B cell (primary cell): Measurements from ENCODE around the gene PROB1. TPM values are rescaled to one million over a fixed set of nuclear protein-coding genes. Genes with fewer than 3 reads are reported as not detected.

Source experiments
- ATAC-seq: fragments of 200-7000 bp; cut with Tn5 transposase; one replicate; pipeline ENCODE4 v1.10.0; 2021; ENCODE audit warnings: low read depth, mild to moderate bottlenecking, moderate number of reproducible peaks, moderate library complexity
- CTCF ChIA-PET: fragments of 350-600 bp; sonication (Branson Sonifier 250); formaldehyde crosslinking; loops from one replicate; lab custom pipeline; 2021; ENCODE audit warnings: antibody characterized with exemption, inconsistent platforms; lab: Charles Lee
- POLR2A ChIA-PET: fragments of 350-600 bp; sonication (Branson Sonifier 250); formaldehyde crosslinking; loops from one replicate; lab custom pipeline; 2021; ENCODE audit warnings: antibody characterized with exemption; lab: Charles Lee
- DNase-seq: peaks from one replicate; pipeline ENCODE4 v3.0.0; 2013
- H2AFZ ChIP-seq: 2 replicates; pipeline ENCODE4 v1.6.1; 2012; ENCODE audit warnings: mild to moderate bottlenecking, low read depth, low read length; ENCODE audit not compliant: insufficient read depth, poor library complexity, severe bottlenecking
- H3K27ac ChIP-seq, 2 donors: 1 replicate in 1 of 2; 2 replicates in 1 of 2; pipeline ENCODE4 v1.5.1; 2012 to 2013; ENCODE audit warnings: low read length in 2 of 2, mild to moderate bottlenecking in 2 of 2, moderate library complexity in 1 of 2
- H3K27me3 ChIP-seq, 4 experiments: fragments of 200-600 bp in 1 of 4; sonication (generic) in 1 of 4; replicated peaks in 1 of 4; 1 replicate in 2 of 4; 2 replicates in 2 of 4; pipeline versions ENCODE4 v1.6.1 to v1.7.0; 2013 to 2016; ENCODE audit warnings: low read length in 3 of 4, mild to moderate bottlenecking in 2 of 4, mixed read lengths in 1 of 4, moderate library complexity in 1 of 4; ENCODE audit not compliant: insufficient read depth in 4 of 4, control insufficient read depth in 3 of 4; ENCODE audit errors: control extremely low read depth in 1 of 4
- H3K36me3 ChIP-seq, 2 experiments: replicated peaks in 1 of 2; 1 replicate in 1 of 2; 2 replicates in 1 of 2; pipeline versions ENCODE4 v1.6.1 to v1.7.1; 2013; ENCODE audit warnings: low read length in 1 of 2; ENCODE audit not compliant: insufficient read depth in 2 of 2, control insufficient read depth in 1 of 2; ENCODE audit errors: control extremely low read depth in 1 of 2, extremely low read depth in 1 of 2
- H3K4me1 ChIP-seq, 2 donors: fragments of 200-600 bp in 1 of 2; sonication (generic) in 1 of 2; 1 replicate in 1 of 2; 2 replicates in 1 of 2; pipeline versions ENCODE4 v1.5.1 to v1.6.1; 2013 to 2017; ENCODE audit warnings: low read length in 2 of 2; ENCODE audit not compliant: control insufficient read depth in 2 of 2, insufficient read depth in 2 of 2
- H3K4me2 ChIP-seq: replicated peaks from 2 replicates; pipeline ENCODE3; 2012; ENCODE audit warnings: mild to moderate bottlenecking, low read depth, low read length; ENCODE audit not compliant: poor library complexity, severe bottlenecking
- H3K4me3 ChIP-seq, 5 experiments: fragments of 200-600 bp in 1 of 5; sonication (generic) in 1 of 5; 1 replicate in 3 of 5; 2 replicates in 2 of 5; pipeline versions ENCODE4 v1.5.1 to v1.7.0; 2011 to 2016; ENCODE audit warnings: low read length in 4 of 5, mild to moderate bottlenecking in 4 of 5, low read depth in 2 of 5, control low read depth in 1 of 5, moderate library complexity in 1 of 5; ENCODE audit not compliant: insufficient read depth in 1 of 5; ENCODE audit errors: control extremely low read depth in 1 of 5, extremely low read depth in 1 of 5
- H3K79me2 ChIP-seq: fragments of 200-600 bp; sonication (generic); one replicate; pipeline ENCODE4 v1.6.0; 2016; ENCODE audit warnings: low read length; ENCODE audit not compliant: control insufficient read depth, insufficient read depth
- H3K9ac ChIP-seq: fragments of 200-600 bp; sonication (generic); 2 replicates; pipeline ENCODE4 v1.6.1; 2017; ENCODE audit warnings: mild to moderate bottlenecking, low read length, moderate library complexity
- H3K9me3 ChIP-seq, 3 donors: one replicate each; pipeline versions ENCODE4 v1.6.1 to v1.7.1; 2013; ENCODE audit warnings: low read length in 2 of 3; ENCODE audit not compliant: control insufficient read depth in 2 of 3, insufficient read depth in 1 of 3; ENCODE audit errors: control extremely low read depth in 1 of 3
- H4K20me1 ChIP-seq: 2 replicates; pipeline ENCODE4 v1.6.0; 2012; ENCODE audit warnings: mild to moderate bottlenecking, low read length; ENCODE audit not compliant: insufficient read depth, control insufficient read depth, poor library complexity, severe bottlenecking
- H3K27ac Mint-ChIP-seq: one replicate; pipeline ENCODE4 v1.8.0; 2021; ENCODE audit warnings: mixed read lengths
- H3K27me3 Mint-ChIP-seq: one replicate; pipeline ENCODE4 v1.8.0; 2021; ENCODE audit warnings: mixed read lengths
- H3K4me1 Mint-ChIP-seq: one replicate; pipeline ENCODE4 v1.8.0; 2021; ENCODE audit warnings: mixed read lengths
- H3K4me3 Mint-ChIP-seq: one replicate; pipeline ENCODE4 v1.8.0; 2021; ENCODE audit warnings: mixed read lengths
- H3K9me3 Mint-ChIP-seq: one replicate; pipeline ENCODE4 v1.8.0; 2022; ENCODE audit warnings: mixed read lengths; ENCODE audit not compliant: insufficient read depth
- EZH2 ChIP-seq: IDR thresholded peaks from 2 replicates; pipeline ENCODE4 v1.6.1; 2012; ENCODE audit warnings: borderline replicate concordance, low read depth, mild to moderate bottlenecking, moderate library complexity, low read length; ENCODE audit not compliant: insufficient read depth, poor library complexity, severe bottlenecking
- WGBS: methylation state at CpG from one replicate; pipeline ENCODE4 v1.1.5; 2013; ENCODE audit warnings: missing lambda C conversion rate; ENCODE audit not compliant: insufficient coverage; 5-methylcytosine and 5-hydroxymethylcytosine counted together
- intact Hi-C: fragments of 100-400 bp; cut with micrococcal nuclease; formaldehyde crosslinking; loops from one replicate; pipeline ENCODE4 v1.10.0; 2022
- polyA plus RNA-seq: library from polyadenylated mRNA; depleted of rRNA; stranded (reverse); fragments of >200 nt; gene quantifications from 2 replicates; pipeline ENCODE4 v1.2.3, GENCODE V29; 2012
- total RNA-seq, 2 donors: library from RNA; stranded (reverse); fragments of 120-200 nt in 1 of 2; gene quantifications; 1 replicate in 1 of 2; 2 replicates in 1 of 2; pipeline versions ENCODE4 v1.2.3 to v1.2.4, GENCODE V29; 2013 to 2022
- TF ChIP-seq, protein P1 (sequence below): fragments of 200-600 bp; IDR thresholded peaks from one replicate; pipeline ENCODE4 v1.8.0; 2022; ENCODE audit warnings: antibody characterized with exemption, mild to moderate bottlenecking

Gene PROB1
- total and polyA plus RNA-seq, 2 donors (not counting 1 experiment from before 2014, with no cell fraction given) = 1.2 to 3.7 TPM

DNA sequence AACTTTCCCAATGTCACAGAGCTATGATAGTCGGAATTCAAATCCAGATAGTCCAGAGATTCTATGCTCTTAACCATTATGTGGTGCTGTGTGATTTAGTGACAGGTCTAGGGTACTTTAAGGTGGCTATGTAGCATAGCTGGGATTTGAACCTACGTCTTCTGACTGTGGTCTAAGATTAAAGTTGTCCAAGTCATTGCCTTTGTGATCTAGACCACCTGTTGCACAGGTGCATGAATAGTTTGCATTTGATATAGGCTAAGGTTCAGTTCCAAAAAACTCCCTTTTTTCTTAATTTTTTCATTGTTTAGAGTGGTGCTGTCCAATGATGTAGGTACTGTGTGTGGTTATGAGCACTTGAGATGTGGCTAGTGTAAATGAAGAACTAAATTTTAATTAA, 50.7 kb downstream of the PROB1 start:
- H3K36me3 ChIP-seq = peaks cover 2 to 6% of the 10 kb centered on the region in 2 experiments
- H3K4me3 ChIP-seq = no peak overlapping the region
- no peak for DNase-seq
- intact Hi-C loops = loop anchor here (10.0 kb wide), 1 partner anchor 171 kb away; no protein-coding TSS in a partner anchor
- no peak for ATAC-seq
- H3K27me3 Mint-ChIP-seq = no peaks in the 10 kb centered on the region
- TF ChIP-seq EZH2 = no peak
- TF ChIP-seq, protein P1, sequence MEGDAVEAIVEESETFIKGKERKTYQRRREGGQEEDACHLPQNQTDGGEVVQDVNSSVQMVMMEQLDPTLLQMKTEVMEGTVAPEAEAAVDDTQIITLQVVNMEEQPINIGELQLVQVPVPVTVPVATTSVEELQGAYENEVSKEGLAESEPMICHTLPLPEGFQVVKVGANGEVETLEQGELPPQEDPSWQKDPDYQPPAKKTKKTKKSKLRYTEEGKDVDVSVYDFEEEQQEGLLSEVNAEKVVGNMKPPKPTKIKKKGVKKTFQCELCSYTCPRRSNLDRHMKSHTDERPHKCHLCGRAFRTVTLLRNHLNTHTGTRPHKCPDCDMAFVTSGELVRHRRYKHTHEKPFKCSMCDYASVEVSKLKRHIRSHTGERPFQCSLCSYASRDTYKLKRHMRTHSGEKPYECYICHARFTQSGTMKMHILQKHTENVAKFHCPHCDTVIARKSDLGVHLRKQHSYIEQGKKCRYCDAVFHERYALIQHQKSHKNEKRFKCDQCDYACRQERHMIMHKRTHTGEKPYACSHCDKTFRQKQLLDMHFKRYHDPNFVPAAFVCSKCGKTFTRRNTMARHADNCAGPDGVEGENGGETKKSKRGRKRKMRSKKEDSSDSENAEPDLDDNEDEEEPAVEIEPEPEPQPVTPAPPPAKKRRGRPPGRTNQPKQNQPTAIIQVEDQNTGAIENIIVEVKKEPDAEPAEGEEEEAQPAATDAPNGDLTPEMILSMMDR = no peak
- H3K9ac ChIP-seq = no peak overlapping the region
- peak overlapping the region; percentile 79 for H3K4me2 ChIP-seq
- no peaks in the 10 kb centered on the region for H3K27me3 ChIP-seq
- no peak overlapping the region for H3K27ac Mint-ChIP-seq
- H3K9me3 Mint-ChIP-seq = no peaks in the 10 kb centered on the region
- 88% methylated on average over 1 of the region's 2 CpGs for WGBS
- H3K4me1 ChIP-seq = peaks cover 29 to 39% of the 10 kb centered on the region in 2 donors
- peaks cover 81% of the 10 kb centered on the region for H3K79me2 ChIP-seq
- ChIA-PET CTCF (interaction anchor here (0.7 to 1.6 kb wide), 3 partner anchors 21 to 48 kb away, joined by 3 to 6 read pairs (median 3); no protein-coding TSS in a partner anchor), POLR2A (no interaction called here)
- no peak overlapping the region for H2AFZ ChIP-seq
- peaks cover 68% of the 10 kb centered on the region for H4K20me1 ChIP-seq
- H3K4me3 Mint-ChIP-seq = peak overlapping the region; percentile 27
- H3K9me3 ChIP-seq = no peaks in the 10 kb centered on the region
- no peak overlapping the region for H3K27ac ChIP-seq
- peaks cover 59% of the 10 kb centered on the region for H3K4me1 Mint-ChIP-seq

DNA sequence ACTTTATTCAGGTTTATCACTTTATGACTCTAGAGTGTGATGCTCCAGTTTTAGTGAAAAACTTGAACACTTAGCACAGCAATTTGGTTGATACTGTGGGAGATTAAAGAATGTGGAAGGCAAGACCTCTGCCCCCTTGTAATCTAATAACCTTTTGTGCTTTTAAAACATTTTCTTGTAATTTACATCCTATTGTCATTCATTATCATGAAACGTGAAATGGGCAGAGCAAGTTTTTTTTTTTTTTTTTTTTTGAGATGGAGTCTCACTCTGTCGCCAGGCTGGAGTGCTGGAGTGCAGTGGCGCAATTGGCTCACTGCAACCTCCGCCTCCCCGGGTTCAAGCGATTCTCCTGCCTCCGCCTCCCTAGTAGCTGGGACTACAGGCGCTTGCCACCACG, 51.4 kb downstream of the PROB1 start:
- CTCF ChIA-PET = interaction anchor here (0.7 to 1.6 kb wide), 3 partner anchors 22 to 48 kb away, joined by 3 to 6 read pairs (median 3); no protein-coding TSS in a partner anchor

More for the DNA sequence above, 51.4 kb downstream of the PROB1 start:
- Histone ChIP-seq H3K4me1 (peaks cover 29 to 35% of the 10 kb centered on the region in 2 donors), H4K20me1 (peaks cover 61% of the 10 kb centered on the region), H3K4me2 (peak overlapping the region; percentile 79), H3K27me3 (no peaks in the 10 kb centered on the region), H3K9ac (peak overlapping the region; percentile 94), H3K4me3 (peak overlapping the region in 3 of 5 experiments; percentile 92 to 99 (median 98)), H2AFZ (no peak overlapping the region), H3K79me2 (peaks cover 74% of the 10 kb centered on the region), H3K9me3 (no peaks in the 10 kb centered on the region), H3K27ac (peak overlapping the region in 1 of 2 donors; percentile 96), H3K36me3 (peaks cover 2 to 6% of the 10 kb centered on the region in 2 experiments)
- no peaks in the 10 kb centered on the region for H3K27me3 Mint-ChIP-seq
- H3K27ac Mint-ChIP-seq = no peak overlapping the region
- POLR2A ChIA-PET = no interaction called here
- H3K4me3 Mint-ChIP-seq = peak overlapping the region; percentile 100
- WGBS = 98% methylated on average over 7 of the region's 9 CpGs
- H3K9me3 Mint-ChIP-seq = no peaks in the 10 kb centered on the region
- TF ChIP-seq, protein P1 = no peak
- no peak for TF ChIP-seq EZH2
- DNase-seq = no peak
- peaks cover 55% of the 10 kb centered on the region for H3K4me1 Mint-ChIP-seq
- ATAC-seq = no peak
- intact Hi-C loops = loop anchor here (10.0 kb wide), 1 partner anchor 171 kb away; no protein-coding TSS in a partner anchor
